ENCODE data around the gene DLX2.

GRCh38 chr2:172095905-172096625 lies 6.6 kb downstream of the DLX2 start:
- TF ChIP-seq CTCF (conservative IDR thresholded peaks at IDR 0.05; ENCODE audit: low read length): peak; percentile 71
- no peak for TF ChIP-seq EZH2phosphoT487 (IDR thresholded peaks at IDR 0.05; ENCODE audit: borderline replicate concordance)

All from Loucy (cell line).